Measurements from ENCODE around the gene C2orf69.
"Not testable (repeated sequence)": the region's sequence is repeated elsewhere in the genome, so short reads cannot be mapped to it uniquely, and the experiment has no call there.

The C2orf69 gene, protein sequence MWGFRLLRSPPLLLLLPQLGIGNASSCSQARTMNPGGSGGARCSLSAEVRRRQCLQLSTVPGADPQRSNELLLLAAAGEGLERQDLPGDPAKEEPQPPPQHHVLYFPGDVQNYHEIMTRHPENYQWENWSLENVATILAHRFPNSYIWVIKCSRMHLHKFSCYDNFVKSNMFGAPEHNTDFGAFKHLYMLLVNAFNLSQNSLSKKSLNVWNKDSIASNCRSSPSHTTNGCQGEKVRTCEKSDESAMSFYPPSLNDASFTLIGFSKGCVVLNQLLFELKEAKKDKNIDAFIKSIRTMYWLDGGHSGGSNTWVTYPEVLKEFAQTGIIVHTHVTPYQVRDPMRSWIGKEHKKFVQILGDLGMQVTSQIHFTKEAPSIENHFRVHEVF

GRCh38 chr2:199911052-199911876, at the start of gene C2orf69:
C2orf69 (plus strand) TSS chr2:199911293; CDS start chr2:199911439, 146 bp downstream.
- peak; percentile 88 for DNase-seq

- no peak for DNase-seq
These were observed 48.3 kb upstream of the C2orf69 start for GRCh38 chr2:199862788-199863187.

- no peak for DNase-seq
These were observed 45.2 kb upstream of the C2orf69 start for GRCh38 chr2:199865905-199866304.

DNA sequence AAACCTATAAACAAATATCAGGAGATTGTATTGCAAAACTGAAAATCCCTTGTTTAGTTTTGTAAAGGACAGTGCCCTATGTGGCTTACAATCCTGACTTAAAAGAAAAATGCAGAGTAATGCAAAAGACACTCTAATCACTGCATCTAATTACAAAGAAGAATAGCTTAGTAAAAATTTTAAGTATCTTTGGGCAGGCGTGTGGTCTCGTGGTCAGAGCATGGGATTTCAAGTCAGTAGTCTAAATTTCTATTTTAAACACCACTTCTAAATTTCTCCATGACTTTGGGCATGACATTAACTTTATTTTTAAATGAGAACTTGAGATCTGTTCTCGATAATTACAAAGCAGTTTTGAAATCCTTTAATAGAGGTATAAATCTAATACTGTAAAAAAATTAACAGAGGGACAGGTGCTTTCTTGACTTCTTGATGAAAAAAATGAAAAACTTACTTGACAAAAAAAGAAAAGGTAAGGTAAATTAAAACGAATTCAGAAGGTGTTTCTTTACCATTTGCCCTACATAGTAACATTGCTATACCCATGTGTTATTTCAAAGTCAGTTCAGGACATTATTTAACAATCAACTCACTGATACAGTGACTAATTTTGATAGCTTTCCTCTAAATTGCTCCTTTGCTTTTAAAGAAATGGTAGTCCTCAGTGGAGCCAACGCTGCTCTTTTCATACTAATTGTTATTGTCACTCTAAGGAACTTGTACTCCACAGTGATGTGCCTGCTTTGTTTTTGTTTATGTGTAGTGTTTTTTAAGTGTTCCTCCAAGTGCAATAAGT, 42.5 kb upstream of the C2orf69 start:
- no peak for DNase-seq

DNA sequence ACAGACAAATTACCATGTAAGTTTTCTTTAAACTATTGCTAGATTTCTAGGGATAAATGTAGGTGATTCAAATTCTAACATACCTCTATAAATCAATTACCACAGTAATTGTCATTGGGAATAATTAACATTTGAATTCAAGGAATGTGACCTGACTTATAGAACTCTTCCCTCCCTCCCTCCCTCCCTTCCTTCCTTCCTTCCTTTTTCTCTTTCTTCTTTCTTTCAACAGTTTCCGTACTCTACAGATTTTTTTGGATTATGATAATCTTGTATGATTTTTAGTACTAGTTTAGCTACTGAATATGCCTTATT, 41.9 kb upstream of the C2orf69 start:
- DNase-seq, result no peak

DNA sequence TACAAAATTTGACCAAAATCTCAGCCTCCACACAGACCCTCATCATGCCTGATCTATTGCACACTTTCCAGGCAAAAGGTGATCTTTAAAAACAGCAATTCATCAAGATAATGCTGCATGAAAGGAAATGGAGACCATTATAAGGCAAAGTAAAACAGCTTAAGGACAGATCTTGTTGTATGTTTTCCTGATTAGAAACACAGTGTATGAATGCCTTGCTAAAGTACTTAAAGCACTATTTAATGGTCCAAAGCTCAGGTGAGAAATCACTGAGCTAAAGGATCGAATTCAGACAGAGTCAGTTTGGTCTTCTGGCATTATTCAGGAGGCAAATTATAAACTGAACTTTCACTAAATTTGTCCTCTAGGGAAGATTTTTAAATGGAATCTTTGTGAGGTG, 41.4 kb upstream of the C2orf69 start:
- DNase-seq, result no peak

- no peak for DNase-seq
These were observed 40.5 kb upstream of the C2orf69 start for GRCh38 chr2:199870581-199870980.

DNA sequence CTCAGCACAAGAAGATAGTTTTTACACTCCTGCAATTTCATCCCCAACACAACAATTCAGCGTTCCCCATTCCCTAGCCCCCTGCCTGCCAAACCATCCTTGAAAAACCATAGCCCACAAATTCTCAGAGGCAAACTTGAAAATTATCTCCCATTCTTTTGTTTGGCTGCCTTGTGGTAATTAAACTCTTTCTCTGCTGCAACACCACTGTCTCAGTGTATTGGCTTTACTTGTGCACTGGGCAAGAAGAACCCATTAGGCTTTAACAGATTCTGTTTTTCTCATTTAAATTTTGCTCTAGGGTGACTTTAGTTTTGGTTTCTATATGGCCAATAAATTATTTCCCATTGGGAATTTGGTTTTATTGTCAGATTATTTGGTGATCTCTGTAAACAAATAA, 36.9 kb upstream of the C2orf69 start:
- DNase-seq, result no peak

- DNase-seq, result no peak
These were observed 35.7 kb upstream of the C2orf69 start for GRCh38 chr2:199875400-199875799.

DNA sequence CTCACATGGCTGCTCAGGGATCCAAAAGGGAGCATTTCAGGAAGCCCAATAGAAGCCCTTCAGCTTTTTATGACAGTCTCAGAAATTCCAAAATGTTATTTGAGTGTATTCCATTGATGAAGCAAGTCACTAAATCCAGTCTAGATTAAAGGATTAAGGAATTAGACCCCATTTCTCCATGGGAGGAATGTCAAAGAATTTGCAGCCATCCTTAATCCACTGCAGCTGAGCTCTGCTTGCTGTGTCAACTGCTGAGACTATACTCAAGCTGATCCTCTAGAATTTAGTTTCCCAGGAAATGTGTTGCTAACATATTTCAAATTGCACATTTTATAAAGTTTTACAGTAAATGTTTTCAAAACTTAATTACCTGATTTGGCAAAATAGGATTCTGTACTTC, 28.4 kb upstream of the C2orf69 start:
- no peak for DNase-seq

DNA sequence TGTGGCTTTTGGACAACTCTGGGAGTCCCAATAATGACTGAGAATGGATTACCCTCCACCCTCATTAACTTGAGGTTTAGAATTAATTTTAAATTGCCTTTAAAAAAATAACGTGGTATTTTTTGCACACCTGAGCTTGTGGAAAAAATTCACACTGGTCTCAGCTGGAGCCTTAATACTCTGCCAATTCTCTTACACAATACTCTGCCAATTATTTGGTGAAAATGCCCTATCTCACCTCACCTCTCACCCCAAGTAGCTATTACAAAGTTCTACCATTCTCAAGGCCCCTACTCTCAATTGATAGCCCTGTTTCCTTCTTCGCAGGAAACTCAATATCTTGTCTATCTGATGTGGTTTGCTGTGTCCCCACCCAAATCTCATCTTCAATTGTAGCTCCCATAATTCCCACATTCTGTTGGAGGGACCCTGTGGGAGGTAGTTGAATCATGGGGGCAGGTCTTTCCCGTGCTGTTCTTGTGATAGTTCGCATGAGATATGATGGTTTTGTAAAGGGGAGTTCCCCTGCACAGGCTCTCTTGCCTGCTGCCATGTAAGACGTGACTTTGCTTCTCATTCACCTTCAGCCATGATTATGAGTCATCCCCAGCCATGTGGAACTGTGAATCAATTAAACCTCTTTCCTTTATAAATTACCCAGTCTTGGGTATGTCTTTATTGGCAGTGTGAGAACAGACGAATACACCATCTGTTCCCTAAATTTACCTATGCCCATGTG, 27.4 kb upstream of the C2orf69 start:
- DNase-seq, result no peak

GRCh38 chr2:199895406-199895805, 15.7 kb upstream of the C2orf69 start:
- DNase-seq, result no peak

GRCh38 chr2:199896617-199897016, 14.5 kb upstream of the C2orf69 start:
- no peak for DNase-seq

GRCh38 chr2:199901942-199902341, 9.2 kb upstream of the C2orf69 start:
- no peak for DNase-seq

GRCh38 chr2:199902486-199903110, 8.5 kb upstream of the C2orf69 start:
- DNase-seq, result no peak

DNA sequence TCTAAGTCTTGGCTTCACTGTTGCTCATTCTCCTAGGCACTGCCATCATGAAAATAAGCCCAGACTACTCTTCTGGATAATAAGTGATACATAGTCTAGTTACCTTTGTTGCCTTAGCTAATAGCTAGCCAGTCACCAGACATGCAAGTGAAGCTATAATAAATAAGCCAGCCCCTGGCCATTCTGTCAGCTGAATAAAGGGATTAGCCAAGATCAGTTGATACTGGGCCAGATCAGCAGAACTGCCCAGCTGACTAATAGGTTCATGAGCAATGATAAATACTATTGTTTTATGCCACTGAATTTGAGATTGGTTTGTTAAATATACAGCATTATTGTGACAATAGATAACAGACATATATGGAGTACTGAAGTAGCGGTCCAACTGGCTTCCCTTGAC, 8.0 kb upstream of the C2orf69 start:
- no peak for DNase-seq

- no peak for DNase-seq
These were observed 3.9 kb upstream of the C2orf69 start for GRCh38 chr2:199907008-199907714.

DNA sequence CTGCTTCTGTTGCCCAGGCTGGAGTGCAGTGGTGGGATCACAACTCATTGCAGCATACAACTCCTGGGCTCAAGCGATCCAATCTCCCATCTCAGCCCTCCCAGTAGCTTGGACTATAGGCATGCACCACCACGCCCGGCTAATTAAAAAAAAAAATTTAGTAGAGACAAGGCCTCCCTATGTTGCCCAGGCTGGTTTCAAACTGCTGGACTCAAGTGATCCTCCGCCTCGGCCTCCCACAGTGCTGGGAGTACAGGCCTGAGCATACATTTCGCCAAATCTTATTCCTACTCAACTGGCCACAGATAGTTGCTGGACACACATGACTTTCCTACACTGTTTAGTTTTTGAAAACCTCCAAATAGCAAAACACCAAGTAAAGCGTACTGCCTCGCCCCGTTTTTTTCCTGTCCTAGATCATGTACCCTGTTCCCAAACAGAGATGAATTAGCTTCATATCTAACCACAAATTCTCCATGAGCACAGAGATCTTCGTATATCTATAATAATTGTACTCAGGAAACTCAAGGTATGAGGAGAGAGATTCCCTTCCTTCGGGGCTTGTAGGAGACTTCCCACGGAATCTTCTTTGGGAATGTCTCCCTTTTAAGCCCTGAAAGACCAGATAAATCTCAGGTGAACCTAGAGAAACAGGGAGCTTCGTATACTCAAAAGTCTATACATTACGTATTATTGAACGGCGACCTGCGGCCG, 598 bp upstream of the C2orf69 start:
- no peak for DNase-seq

- DNase-seq, result no peak
These were observed 726 bp downstream of the C2orf69 start for GRCh38 chr2:199911877-199912161.

DNA sequence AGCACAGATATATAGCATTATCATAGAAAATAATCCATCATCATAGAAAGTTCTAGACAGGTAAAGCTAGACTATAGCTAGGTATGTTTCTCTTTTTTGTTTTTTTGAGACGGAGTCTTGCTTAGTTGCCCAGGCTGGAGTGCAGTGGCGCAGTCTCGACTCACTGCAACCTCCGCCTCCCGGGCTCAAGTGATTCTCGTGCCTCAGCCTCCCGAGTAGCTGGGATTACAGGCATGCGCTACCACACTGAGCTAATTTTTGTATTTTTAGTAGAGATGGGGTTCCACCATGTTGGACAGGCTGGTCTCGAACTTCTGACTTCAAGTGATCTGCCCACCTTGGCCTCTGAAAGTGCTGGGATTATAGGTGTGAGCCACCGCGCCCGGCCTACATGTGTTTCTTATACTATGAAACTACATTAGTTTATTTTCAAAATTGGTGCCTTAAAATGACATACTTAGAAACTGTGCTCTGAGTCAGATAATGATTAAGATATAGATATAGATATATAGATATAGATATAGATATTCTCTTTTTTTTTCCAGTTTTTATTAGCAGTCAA, 1.5 kb downstream of the C2orf69 start:
- not testable (repeated sequence) for DNase-seq
